ENCODE results near the gene ROR2.

ROR2 gene

DNA sequence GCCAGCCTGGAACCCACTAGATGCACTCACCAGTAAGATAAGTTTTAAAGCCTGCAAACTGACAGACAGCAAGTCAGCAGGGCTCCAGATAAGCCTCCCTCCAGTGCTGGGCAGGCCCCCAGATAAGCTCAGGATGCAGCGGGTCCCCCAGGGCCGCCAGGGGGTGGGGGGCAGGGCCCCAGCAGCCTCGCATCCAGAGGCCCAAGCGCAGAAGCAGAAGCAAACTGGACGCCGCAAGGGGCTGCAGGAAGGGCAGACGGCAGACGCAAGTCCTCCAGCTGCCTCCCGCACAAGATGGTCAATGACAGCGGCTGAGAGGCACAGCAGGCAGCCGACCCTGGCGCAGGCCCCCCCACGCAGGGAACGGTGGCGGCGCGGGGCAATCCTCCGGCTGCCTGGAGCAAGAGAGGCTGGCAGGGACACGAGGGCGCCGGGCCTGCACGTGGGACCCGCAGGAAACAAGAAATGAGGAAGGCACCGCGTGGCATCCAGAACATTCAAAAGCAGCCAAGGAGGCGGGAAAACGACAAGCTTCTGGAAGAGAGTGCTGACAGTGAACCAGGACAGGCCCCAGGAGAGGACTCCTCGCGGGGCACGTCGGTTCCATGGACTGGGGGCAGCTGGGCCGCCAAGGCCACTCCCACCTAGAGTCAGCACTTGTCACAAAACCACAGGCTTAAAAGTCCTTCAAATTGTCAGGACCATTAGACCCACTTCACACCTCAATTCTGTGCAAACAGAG lies 49.8 kb downstream of the ROR2 start:
- no peak for FAIRE-seq

DNA sequence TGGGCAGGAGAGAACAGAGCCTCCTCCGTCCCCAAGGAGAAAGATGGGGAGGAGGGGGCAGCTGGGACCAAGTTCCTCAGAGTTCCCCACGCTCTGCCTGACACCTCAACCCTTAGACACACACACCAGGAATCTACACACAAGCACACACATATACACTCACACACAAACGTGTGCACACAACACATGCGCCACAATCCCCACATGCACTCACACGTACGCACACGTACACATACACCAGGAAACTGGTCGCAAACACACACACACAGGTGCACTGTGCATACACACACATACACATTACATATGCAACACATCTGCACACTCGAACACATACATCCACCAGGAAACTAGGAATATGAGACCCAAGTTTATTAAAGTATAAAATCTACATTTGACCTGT lies 50.4 kb downstream of the ROR2 start:
- FAIRE-seq: no peak

DNA sequence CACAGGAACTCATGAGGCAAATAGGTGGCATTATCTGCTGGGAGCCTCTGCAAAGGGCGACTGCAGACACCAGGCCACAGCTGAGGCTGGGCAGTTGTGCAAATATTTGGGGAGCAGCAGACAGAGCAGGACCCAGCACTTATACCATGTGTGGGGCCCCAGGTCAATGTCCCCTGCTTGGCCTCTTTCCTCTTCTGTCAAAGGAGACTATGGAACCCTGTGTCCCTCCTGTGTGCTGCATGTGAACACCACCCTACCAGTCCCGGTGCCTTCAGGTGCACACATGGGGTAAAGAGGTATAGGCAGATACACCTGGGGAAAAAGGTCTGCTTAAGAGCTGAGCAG lies 50.8 kb downstream of the ROR2 start:
- no peak for FAIRE-seq

DNA sequence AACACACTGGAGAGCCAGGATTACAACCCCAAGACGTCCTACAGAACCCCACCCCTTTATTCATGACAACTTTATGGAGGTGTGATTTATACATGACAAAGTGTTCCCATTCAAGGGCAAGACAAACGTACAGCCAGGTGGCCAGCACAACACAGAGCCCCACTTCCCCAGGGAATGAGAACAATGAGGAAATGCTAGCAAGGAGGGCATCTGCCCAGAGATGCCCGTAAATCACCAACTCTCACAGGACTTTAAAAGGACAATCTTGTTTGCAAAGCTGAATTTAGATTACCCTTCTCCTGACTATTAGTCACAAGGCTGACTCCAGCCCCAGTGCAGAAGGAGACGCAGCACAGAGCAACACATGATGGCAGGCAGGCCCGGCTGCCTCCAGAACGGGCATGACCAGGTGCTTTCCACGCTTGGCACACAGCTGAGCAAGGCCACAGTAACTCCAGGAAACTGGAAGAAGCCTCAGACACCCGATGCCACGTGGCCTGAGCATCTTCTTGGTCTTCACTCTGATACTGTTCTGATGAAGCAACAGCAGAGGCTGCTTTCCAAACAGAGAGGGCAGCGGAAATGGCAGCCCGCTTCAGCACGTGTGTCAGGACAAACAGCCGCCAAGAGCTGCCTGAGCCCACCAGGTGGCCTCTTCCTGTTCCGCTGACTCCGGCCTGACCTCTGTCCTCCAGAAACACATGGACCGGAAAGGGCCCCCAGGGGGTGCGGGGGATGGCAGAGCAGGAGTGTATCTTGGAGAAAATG lies 51.4 kb downstream of the ROR2 start:
- FAIRE-seq: no peak

DNA sequence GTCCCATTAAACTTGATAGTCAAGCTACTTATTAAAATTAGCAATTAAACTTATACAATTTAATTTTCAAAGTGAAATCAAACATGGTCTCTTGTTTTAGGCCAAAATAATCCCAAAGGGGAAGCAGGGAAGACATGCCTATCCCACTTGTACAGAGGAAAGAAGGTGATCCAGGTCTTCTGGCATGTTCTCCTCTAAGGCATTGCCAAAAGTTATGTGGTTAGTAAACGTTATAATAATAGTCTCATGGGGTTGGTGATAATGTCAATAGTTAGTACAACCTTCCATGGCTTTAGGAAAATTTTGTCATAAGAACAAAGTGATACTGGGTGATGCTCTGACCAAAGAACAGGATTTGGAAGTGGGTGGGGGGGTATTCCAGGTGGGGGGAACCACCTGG lies 52.8 kb downstream of the ROR2 start:
- FAIRE-seq: no peak

DNA sequence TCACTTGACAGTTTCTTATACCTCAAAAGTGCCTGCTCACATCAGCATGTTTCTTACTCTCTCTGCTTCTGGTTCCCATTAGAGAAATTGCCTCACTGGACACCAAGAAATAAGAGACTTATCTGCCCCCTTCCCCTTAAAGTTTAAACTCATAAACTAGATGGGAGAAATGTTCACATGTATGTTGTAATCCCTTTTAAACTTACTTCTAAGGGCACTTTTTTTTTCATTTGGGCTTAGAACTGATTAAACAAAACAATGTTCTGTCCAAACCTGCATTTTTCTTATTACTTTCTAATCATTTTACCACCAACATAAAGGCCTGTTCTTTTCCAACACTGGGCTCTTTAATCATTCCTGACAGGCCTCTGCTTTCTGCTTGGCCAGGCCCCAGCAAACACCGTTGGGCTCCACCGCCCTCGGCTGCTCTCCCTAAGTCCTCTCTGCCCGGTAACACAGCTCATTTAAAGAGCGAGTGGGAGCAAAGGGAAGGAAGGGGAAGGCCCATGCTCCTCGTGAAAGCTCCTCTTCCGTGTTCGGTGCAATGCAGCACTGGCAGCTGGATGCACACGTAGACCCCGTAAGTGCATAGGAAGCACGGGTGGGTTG lies 53.4 kb downstream of the ROR2 start:
- no peak for FAIRE-seq

DNA sequence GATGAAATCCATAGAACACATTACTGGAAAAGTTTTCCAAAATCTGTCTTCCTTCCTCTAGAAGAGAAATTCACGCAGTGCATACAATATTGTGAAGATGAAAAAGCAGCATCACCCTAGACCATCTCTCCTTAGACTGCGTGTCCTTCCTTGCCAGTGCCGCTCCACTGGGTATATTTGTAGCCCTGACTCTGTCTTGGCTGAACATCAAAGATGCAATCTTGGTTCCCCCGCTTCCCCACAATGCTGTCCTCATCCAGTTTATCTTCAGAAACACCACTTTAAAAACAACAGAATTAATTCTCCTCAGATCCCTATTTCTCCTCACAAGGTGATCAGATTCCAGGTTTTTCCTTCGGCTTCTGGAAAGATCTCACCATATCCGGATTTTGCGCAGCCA lies 53.9 kb downstream of the ROR2 start:
- no peak for FAIRE-seq

DNA sequence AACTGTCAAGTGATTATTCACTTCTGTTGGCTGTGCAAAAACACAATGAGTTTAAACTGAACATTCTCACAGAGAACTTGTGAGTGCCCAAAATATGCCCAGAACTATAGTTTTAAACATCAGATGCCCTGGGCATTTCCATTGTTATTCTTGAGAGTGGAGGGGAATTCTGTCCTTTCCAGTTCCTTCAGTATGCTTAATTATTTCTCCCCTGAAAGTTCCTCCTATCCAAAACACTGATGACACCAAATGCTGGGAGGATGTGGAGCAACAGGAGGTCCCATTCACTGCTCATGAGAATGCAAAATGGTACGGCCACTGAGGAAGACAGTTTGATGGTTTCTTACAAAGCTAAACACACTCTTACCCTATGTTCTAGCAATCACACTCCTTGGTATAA lies 55.5 kb downstream of the ROR2 start:
- FAIRE-seq: no peak

DNA sequence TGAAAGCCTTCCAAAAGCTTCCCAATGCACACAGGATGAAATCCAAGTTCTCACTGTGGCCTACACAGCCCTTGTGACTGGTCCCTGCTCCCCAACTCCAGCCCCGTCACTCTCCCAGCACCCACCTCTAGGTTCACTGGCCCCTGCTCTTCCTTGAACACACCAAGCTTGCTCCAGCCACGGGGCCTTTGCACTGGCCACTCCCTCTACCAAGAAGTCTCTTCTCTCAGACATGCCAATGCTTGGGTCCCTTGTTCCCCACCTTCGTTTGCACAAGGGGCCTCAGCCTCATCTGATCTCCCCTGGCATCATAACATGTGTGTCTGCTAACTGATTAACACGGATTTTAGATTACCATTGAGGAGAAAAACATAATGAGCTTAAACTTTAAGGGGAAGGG lies 56.0 kb downstream of the ROR2 start:
- FAIRE-seq: no peak

DNA sequence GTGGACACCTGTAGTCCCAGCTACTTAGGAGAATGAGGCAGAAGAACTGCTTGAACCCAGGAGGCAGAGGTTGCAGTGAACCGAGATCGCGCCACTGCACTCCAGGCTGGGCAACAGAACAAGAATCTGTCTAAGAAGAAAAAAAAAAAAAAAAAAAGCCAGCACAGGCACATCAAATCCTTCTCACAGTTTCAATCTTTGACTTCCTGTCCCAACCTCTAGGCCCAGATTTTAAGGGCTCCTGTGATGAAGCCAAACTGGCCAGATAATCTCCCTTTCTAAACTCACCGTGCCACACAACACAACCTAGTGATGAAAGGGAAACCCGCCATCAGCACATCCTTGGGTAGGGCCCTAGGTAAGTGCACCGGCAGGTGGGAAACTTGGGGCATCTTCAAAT lies 58.1 kb downstream of the ROR2 start:
- FAIRE-seq: no peak

DNA sequence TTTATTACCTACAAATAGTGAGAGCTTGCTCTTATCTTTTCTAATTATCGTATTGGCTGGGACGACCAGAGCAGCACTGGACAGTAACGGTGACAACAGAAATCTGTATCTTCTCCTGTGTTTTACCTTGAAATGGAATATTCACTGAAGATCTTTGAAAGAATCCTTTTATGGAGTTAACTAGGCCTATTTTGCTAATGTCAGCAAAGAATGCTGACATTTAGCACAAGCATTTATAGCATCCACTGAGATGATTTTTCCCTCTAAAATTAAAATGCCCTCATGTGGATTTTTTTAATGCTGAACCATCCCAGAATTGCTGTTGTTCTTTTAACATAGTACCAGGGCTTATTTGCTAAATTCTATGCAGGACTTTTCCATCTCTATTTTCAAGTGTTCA lies 59.4 kb downstream of the ROR2 start:
- no peak for FAIRE-seq

DNA sequence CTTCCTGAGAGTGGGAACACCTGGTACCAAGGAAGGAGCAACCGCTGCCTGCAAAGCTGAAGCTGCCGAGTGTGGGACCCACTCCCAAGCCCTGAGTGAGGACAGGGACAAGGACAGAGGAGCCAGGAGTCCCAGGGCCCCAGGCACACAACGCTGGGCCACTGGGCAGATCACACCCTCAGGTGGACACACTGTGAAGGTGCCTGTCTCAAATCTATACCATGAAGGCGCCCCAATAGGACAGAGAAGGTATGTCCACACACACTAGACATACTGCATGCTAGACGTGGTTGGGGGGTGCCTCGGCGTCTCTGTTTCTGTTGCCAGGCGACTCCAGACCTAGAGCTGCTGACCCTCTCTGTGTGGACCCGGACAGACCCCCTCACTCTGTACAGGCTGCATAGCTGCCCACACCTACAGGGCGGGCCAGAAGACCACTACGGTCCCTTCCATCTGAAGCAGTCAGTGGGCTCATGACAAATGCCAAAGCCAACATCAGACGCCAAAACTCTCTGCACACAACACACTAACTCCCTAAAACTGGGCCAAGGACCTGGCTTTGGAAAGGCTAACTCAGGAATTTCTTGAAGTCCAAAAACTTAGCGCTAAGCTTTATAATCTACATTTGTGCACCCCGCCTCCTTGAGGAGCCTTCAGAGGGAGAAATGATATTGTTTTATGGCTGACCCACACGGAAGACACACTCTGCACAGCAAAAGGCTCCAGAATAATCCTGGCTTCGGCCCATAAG lies 60.7 kb downstream of the ROR2 start:
- FAIRE-seq: no peak

DNA sequence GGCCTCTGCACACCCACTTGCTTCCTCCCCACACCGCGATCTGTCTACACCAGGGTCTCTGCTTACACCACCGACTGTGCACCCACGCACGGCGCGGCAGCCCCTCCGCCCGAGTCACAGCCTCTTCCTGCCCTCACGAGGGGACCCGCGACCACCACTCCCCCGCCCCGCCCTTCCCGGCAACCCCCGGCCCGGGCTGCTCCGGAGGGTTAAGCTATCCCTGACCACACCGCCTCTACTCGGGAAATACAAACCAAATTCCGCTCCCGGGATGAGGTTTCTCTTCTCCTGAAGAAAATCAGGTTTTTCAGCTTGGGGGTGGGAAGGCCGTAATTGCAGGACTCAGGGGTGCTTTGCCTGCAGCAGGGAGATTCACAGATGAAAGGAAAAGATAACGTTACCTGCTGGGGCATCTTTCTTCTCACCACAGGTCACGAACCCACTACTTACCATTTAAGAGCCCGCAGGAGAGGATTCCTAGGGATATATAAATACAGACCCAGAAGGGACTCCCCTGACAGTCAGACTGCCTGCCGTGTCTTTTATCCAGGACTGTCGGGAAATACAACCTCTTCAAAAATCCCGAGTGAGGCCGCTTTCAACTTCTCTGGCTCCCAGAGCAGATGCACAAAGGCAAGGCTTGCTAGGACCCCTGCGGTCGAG lies 63.5 kb downstream of the ROR2 start:
- no peak for FAIRE-seq

DNA sequence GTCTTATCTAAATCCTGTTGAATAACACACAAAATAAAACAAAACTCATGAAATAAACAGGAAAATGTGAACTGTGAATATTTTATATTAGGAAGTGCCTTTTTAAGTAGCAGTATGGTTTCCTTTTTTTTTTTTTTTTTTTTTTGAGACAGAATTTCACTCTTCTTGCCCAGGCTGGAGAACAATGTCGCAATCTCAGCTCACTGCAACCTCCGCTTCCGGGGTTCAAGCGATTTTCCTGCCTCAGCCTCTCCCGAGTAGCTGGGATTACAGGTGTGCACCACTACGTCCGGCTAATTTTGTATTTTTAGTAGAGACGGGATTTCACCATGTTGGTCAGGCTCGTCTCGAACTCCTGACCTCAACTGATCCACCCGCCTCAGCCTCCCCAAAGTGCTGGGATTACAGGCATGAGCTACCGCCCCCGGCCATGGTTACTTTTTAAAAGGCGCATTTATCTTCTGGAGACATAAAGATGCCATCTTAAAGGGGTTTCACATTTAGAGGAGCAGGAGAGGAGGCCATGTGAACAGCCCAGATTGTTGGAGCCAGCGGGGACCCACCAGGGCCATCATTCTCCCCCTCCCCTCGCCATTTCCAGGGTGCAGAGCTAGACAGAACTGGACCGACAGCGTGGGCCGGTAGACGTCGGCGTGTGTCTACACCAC lies 64.1 kb downstream of the ROR2 start:
- FAIRE-seq: no peak

DNA sequence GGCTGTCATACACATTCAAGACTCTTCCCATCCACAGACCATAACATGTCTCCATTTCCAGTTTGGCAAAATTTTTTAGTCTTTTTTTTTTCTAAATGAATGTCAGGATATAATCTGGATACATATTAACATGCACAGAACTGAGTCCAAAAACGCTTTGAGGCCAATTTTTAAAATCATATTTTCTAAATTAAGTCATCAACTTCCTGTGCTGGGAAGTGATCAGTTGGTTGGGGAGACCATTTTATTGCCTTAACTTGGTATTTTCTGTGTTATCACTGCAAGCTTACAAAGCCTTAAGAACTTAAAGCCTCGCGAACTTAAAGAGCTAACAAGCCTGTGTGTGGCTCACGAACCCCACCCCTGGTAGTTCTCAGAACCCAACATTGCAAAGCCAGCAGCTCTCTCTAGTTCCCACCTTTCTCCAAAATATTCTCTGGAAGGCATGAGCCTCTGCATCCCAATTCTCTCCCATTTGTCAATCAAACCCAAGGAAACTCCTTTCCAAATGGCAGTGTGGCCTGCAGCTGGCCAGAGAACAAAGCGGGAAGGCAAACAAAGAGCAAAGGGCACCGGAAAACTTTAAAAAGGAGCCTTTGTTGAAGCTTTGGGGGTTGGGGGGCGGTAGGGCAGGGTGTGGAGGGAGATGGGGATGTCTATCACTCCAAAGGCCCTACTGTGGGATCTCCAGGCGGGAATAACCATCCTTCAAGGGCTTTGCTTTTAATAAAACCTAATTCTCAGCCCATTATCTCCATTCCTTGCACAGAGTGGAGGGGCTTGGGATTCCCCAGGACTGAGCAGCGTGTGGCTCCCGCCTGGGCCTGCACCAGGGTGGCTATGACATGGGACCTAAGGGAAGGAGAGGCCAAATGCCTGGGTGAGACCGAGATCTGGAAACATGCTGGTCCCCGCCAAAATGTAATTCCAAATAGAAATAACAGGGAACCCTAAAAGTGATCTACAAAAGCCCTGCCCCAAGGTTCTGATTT lies 65.0 kb downstream of the ROR2 start:
- FAIRE-seq: no peak

DNA sequence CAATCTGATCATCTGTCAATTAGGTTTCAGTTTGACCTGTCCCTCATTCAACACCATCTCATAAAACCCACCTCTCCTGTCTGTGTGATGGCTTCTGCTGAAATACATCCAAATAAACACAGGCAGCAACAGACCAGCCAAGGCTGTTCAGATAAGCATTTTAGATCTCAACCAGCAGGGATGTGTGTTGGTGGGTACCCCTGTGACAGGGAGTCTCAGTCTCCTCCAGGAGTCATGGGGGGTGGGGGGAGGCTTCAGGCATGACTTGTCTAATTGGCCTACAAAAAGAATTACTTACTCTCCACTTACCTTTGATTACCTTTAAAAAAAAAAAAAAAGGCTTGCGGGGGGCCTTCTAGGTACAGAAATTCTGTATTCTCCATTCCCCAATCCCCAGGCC lies 65.9 kb downstream of the ROR2 start:
- no peak for FAIRE-seq

DNA sequence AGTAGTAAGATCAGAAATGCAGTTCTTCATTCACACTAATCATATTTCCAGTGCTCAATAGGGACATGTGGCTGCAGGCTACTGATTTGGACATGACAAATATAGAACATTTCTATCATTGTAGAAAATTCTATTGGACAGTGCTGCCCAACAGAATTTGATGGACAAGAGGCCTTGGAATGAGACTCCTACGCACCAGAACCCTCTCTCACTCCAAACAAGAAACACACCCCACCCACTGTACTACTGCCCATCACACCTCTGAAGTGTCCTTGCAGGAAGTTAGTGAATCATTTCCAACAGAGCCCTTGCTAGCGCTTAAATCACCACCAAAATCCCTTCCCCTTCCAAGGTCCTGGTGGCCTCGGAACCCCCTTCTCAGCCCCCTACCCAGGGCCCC lies 66.5 kb downstream of the ROR2 start:
- FAIRE-seq: no peak

DNA sequence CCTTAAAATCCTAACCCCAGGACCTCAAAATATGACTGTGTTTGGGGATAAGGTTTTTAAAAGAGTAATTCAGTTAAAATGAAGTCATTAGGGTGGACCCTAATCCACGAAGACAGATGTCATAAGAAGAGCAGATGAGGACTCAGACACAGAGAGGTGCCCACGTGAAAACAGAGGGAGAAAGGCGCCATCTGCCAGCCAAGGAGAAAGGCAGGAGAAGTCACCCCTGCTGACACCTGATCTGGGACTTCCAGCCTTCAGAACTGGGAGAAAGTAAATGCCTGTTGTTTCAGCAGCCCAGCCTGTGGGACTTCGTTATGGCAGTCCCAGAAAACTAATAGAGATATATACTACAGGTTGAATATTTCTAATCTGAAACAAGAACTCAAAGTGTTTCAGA lies 67.4 kb downstream of the ROR2 start:
- FAIRE-seq: no peak

DNA sequence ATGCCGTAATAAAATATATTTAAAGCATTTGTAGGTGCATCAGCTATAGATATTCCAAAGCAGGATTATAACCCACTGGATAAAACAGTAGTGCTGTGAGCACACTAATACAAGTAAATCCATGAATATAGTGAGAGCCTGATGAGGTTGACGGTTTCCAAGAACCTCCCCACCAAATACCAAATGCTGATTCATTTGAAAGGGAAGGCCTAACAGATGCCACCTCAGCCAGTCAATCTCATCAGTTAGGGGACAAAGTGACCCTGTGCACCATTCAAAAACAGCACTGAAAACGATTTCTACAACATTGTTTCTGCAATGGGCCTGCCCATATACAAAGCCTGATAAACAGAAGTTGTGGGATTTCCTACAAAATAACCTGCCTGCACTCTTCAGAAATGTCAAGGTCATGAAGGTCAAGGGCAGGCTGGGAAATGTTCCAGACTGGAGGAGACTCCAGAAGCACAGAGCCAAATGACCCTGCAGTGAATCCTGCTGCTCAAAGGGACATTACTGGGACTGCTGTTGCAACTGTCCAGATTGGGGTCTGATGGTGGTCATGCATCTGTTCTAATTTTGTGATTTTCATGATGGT lies 69.6 kb downstream of the ROR2 start:
- FAIRE-seq: no peak

DNA sequence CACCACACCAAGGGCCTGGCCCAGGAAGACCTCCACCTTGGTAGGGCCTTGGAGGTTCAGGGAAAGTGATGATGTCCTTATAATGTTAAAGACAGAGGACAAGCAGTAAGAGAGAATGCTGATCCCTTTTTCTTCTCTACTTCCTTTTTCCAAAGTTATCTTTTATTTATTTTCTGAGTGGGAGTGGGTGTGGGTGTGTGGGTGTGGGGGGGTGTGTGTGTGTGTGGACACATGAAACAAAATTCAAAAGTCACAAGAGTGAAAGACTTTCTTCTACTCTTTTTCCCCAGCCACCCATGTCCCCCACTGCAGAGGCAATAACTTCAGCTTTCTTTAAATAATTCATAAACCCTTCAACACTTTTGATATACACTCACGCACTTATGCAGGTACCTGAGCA lies 70.8 kb downstream of the ROR2 start:
- no peak for FAIRE-seq

DNA sequence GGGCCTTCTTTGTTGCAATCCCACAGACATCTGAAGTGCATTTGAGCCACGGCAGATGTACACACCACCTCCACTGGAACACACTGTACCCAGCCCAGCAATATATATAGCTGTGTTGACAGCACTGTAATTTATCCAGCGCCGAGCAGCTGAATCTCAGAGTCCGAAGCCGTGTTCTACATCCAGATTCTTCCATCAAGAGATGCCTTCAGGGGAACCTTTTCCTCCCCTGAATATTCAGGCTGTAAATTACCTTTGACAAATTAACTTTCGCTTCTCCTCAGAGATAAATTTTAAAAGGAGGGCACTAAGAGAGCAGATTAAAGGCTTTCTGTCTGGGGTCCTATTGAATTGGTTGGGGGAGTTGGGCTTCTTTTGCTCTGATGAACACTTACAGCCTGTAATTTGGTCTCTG lies 76.4 kb downstream of the ROR2 start:
- no peak for FAIRE-seq
